ENCODE data around the gene CTDSPL. TPM values are rescaled to one million over a fixed set of nuclear protein-coding genes. Genes with fewer than 3 reads are reported as not detected.

Gene CTDSPL
- total and polyA plus RNA-seq, 2 of the 8 experiments (the other 6 are each of a cell fraction or from before 2014, with no cell fraction given), result 20.3 to 42.2 TPM

DNA sequence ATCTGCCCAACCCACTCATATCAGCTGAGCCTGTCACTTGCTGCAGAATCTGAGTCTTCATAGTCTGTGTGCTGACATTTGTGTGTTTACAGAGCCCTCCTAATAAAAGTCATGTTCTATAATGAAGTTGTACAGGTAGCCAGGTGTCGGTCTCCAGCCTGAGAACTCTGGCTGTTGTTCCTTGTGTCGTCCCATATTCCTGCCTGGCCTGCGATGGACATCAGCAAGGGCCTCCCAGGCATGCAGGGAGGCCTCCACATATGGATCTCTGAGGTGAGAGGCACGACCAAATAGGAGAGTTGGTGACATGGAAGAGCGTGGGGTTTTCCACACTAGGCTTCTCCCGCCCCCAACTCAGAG is 131.8 kb downstream of the CTDSPL start:
- no peaks in the 10 kb centered on the region for H3K79me1 ChIP-seq (ENCODE audit: low read depth, low read length)
- peaks cover 0 to 15% (median 5%) of the 10 kb centered on the region in 4 experiments; a peak in 4 of 7 replicates for H3K27me3 ChIP-seq (replicated peaks in 1 of 4; ENCODE audit: control insufficient read depth in 3 of 4, extremely low read depth in 1 of 4, insufficient read depth in 3 of 4, low read length in 3 of 4)
- no peak overlapping the region for H2AK5ac ChIP-seq (ENCODE audit: low read depth, low read length)
- H4K20me1 ChIP-seq (replicated peaks in 1 of 2; ENCODE audit: control insufficient read depth in 1 of 2, insufficient read depth in 2 of 2, low read length in 2 of 2), result no peaks in the 10 kb centered on the region
- peaks cover 7% of the 10 kb centered on the region for H3K23me2 ChIP-seq (ENCODE audit: low read depth, low read length)
- ChIA-PET CTCF (ENCODE audit: partially characterized antibody) (interaction anchor here (1.0 to 2.1 kb wide), 3 partner anchors 10 to 17 kb away, joined by 3 to 10 read pairs (median 8); no protein-coding TSS in a partner anchor), POLR2A (ENCODE audit: partially characterized antibody) (no interaction called here)
- no peak overlapping the region for H2BK12ac ChIP-seq (ENCODE audit: low read depth, low read length)
- H3K56ac ChIP-seq (replicated peaks; ENCODE audit: insufficient read length, low read depth, low read length), result no peak overlapping the region
- H4K8ac ChIP-seq (ENCODE audit: extremely low read depth, insufficient read depth, low read length), result no peak overlapping the region
- peak overlapping the region; percentile 64 to 81; a peak in 3 of 4 replicates for H3K4me2 ChIP-seq (ENCODE audit: insufficient read depth in 1 of 2, low read depth in 2 of 2, low read length in 2 of 2)
- 0 out of 2 replicates have a peak overlapping the region, but pooled peaks have one; percentile 26 for H2BK5ac ChIP-seq (ENCODE audit: low read depth, low read length)
- no peaks in the 10 kb centered on the region for H3K36me3 ChIP-seq (ENCODE audit: control insufficient read depth in 2 of 4, insufficient read depth in 4 of 4, low read length in 3 of 4)
- no peaks in the 10 kb centered on the region for H3K9me3 ChIP-seq (ENCODE audit: insufficient read depth in 2 of 2, low read depth in 1 of 2, low read length in 1 of 2)
- no peak overlapping the region for H4K5ac ChIP-seq (ENCODE audit: insufficient read length, low read depth, low read length)
- H3K18ac ChIP-seq (ENCODE audit: extremely low read depth, low read length), result no peak overlapping the region
- 75% methylated on average over 6 of the region's 6 CpGs; no CpG with 5 or more reads in 1 of the 2 experiments for WGBS, 2 experiments (ENCODE audit: extremely low coverage in 1 of 2, insufficient coverage in 1 of 2, insufficient read length in 1 of 2, insufficient replicate concordance in 2 of 2, low coverage in 1 of 2, low lambda C conversion rate in 2 of 2, missing lambda C conversion rate in 1 of 2)
- H3K14ac ChIP-seq (ENCODE audit: insufficient read length), result no peak overlapping the region
- H3K4ac ChIP-seq (replicated peaks; ENCODE audit: insufficient read length, low read depth, low read length), result no peak overlapping the region
- DNase-seq (ENCODE audit: low read depth in 1 of 2, low spot score in 2 of 2) (no peak), FAIRE-seq (no peak)
- H2BK120ac ChIP-seq (replicated peaks; ENCODE audit: low read depth, low read length), result no peak overlapping the region
- H3K4me1 ChIP-seq (replicated peaks in 1 of 4; ENCODE audit: control insufficient read depth in 3 of 4, insufficient read depth in 4 of 4, low read length in 3 of 4), result peaks cover 0 to 18% (median 10%) of the 10 kb centered on the region in 4 experiments; a peak in 6 of 7 replicates
- H3K23ac ChIP-seq (ENCODE audit: insufficient read length), result no peak overlapping the region
- H3K27ac ChIP-seq (ENCODE audit: low read depth, low read length), result no peak overlapping the region
- no peak overlapping the region for H2BK20ac ChIP-seq (ENCODE audit: low read length)
- TF ChIP-seq HDAC2 (IDR thresholded peaks at IDR 0.05; ENCODE audit: borderline replicate concordance in 1 of 2, low read depth in 2 of 2, low read length in 2 of 2) (no peak), BACH1 (IDR thresholded peaks at IDR 0.05; ENCODE audit: low read length) (no peak), GTF2F1 (IDR thresholded peaks at IDR 0.05; ENCODE audit: borderline replicate concordance, low read depth, low read length) (no peak), RNF2 (IDR thresholded peaks at IDR 0.05; ENCODE audit: borderline replicate concordance, low read depth, low read length, missing control alignments, poor library complexity, severe bottlenecking) (no peak), ASH2L (IDR thresholded peaks at IDR 0.05; ENCODE audit: low read length) (no peak), SRF (IDR thresholded peaks at IDR 0.05; ENCODE audit: low read depth, low read length) (no peak), SP1 (IDR thresholded peaks at IDR 0.05; ENCODE audit: low read depth, low read length) (no peak)
- TF ChIP-seq, protein P1, sequence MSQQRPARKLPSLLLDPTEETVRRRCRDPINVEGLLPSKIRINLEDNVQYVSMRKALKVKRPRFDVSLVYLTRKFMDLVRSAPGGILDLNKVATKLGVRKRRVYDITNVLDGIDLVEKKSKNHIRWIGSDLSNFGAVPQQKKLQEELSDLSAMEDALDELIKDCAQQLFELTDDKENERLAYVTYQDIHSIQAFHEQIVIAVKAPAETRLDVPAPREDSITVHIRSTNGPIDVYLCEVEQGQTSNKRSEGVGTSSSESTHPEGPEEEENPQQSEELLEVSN (IDR thresholded peaks at IDR 0.05), result no peak
- no peak overlapping the region for H2AFZ ChIP-seq (ENCODE audit: low read length)
- no peaks in the 10 kb centered on the region for H3K79me2 ChIP-seq (ENCODE audit: control insufficient read depth in 1 of 2, insufficient read depth in 2 of 2, low read length in 2 of 2)
- no peak overlapping the region for H3K9ac ChIP-seq (replicated peaks in 1 of 4; ENCODE audit: extremely low read depth in 1 of 4, low read depth in 3 of 4, low read length in 3 of 4)
- peak overlapping the region in 1 of 4 experiments; percentile 73; a peak in 1 of 8 replicates for H3K4me3 ChIP-seq (ENCODE audit: extremely low read depth in 1 of 4, insufficient read depth in 2 of 4, low read depth in 3 of 4, low read length in 4 of 4)
- H2BK15ac ChIP-seq (ENCODE audit: low read length), result no peak overlapping the region
- H4K91ac ChIP-seq (replicated peaks; ENCODE audit: insufficient read length, low read length), result no peak overlapping the region
